Endodermal cell (in vitro differentiated cells): Measurements from ENCODE around the gene DSE. TPM values are rescaled to one million over a fixed set of nuclear protein-coding genes. Genes with fewer than 3 reads are reported as not detected.

Experiments
- DNase-seq: peaks from one replicate; pipeline ENCODE4 v3.0.0-alpha.2; 2017
- H3K27ac ChIP-seq: 2 replicates; pipeline ENCODE4 v1.5.1; 2013; ENCODE audit warnings: mild to moderate bottlenecking, low read depth, low read length, moderate library complexity
- H3K27me3 ChIP-seq: 2 replicates; pipeline ENCODE4 v1.6.1; 2013; ENCODE audit warnings: mild to moderate bottlenecking, low read length, moderate library complexity; ENCODE audit not compliant: insufficient read depth, control insufficient read depth, poor library complexity, severe bottlenecking
- H3K36me3 ChIP-seq: 2 replicates; pipeline ENCODE4 v1.7.0; 2013; ENCODE audit warnings: mild to moderate bottlenecking, low read length, moderate library complexity; ENCODE audit not compliant: control insufficient read depth, insufficient read depth
- H3K4me1 ChIP-seq: one replicate; pipeline ENCODE4 v1.7.0; 2013; ENCODE audit warnings: low read length; ENCODE audit not compliant: control insufficient read depth, insufficient read depth
- H3K4me3 ChIP-seq: 2 replicates; pipeline ENCODE4 v1.5.1; 2013; ENCODE audit warnings: mild to moderate bottlenecking, low read length, moderate library complexity
- H3K9ac ChIP-seq: 2 replicates; pipeline ENCODE4 v1.6.1; 2013; ENCODE audit warnings: mild to moderate bottlenecking, low read length, moderate library complexity; ENCODE audit not compliant: poor library complexity, severe bottlenecking; ENCODE audit errors: extremely low read depth
- H3K9me3 ChIP-seq: 2 replicates; pipeline ENCODE4 v1.6.1; 2013; ENCODE audit warnings: mild to moderate bottlenecking, low read length, moderate library complexity; ENCODE audit not compliant: control insufficient read depth
- H3K27ac Mint-ChIP-seq: 2 replicates; pipeline ENCODE4 v1.8.0; 2020; ENCODE audit warnings: mixed read lengths
- H3K27me3 Mint-ChIP-seq: 2 replicates; pipeline ENCODE4 v1.8.0; 2021; ENCODE audit warnings: mild to moderate bottlenecking, mixed read lengths; ENCODE audit not compliant: insufficient read depth
- H3K36me3 Mint-ChIP-seq: 2 replicates; pipeline ENCODE4 v1.8.0; 2020; ENCODE audit warnings: low read depth, mixed read lengths
- H3K4me1 Mint-ChIP-seq: 2 replicates; pipeline ENCODE4 v1.8.0; 2020; ENCODE audit warnings: mixed read lengths
- H3K4me3 Mint-ChIP-seq: 2 replicates; pipeline ENCODE4 v1.8.0; 2020; ENCODE audit warnings: mild to moderate bottlenecking, moderate library complexity, mixed read lengths
- H3K9me3 Mint-ChIP-seq: 2 replicates; pipeline ENCODE4 v1.8.0; 2020; ENCODE audit warnings: mild to moderate bottlenecking, mixed read lengths
- CTCF ChIP-seq: fragments of 200-600 bp; sonication (generic); conservative IDR thresholded peaks from 2 replicates; pipeline ENCODE4 v1.5.0; 2021; ENCODE audit warnings: antibody characterized with exemption, mild to moderate bottlenecking
- WGBS, 2 experiments: methylation state at CpG; one replicate each; pipeline versions ENCODE4 v1.1.5 to v1.1.7; 2013; ENCODE audit warnings: missing lambda C conversion rate in 2 of 2, mixed read lengths in 1 of 2; ENCODE audit not compliant: insufficient coverage in 1 of 2, insufficient read length in 1 of 2; 5-methylcytosine and 5-hydroxymethylcytosine counted together
- total RNA-seq, 2 donors: library from RNA; stranded (reverse); fragmentation: NEBNext Ultra II Directional in 1 of 2; extraction: Animal tissue kit (Norgen Biotek cat#: 25700) in 1 of 2; gene quantifications; 2 replicates in 1 of 2; 3 replicates in 1 of 2; pipeline ENCODE4 v1.2.1, GENCODE V29; 2021

Gene DSE
- total RNA-seq, 2 donors from 2014 or later = 42.3 to 44.3 TPM

- Histone ChIP-seq H3K9ac (no peak overlapping the region), H3K9me3 (no peaks in the 10 kb centered on the region), H3K4me3 (no peak overlapping the region), H3K27me3 (no peaks in the 10 kb centered on the region), H3K36me3 (no peaks in the 10 kb centered on the region), H3K27ac (no peak overlapping the region), H3K4me1 (no peaks in the 10 kb centered on the region)
- Mint-ChIP-seq H3K4me3 (no peak overlapping the region), H3K27me3 (no peaks in the 10 kb centered on the region), H3K27ac (peak overlapping the region; percentile 16), H3K36me3 (no peaks in the 10 kb centered on the region), H3K9me3 (no peaks in the 10 kb centered on the region), H3K4me1 (peaks cover 21% of the 10 kb centered on the region)
- no peak for DNase-seq
- 75% methylated on average over 1 of the region's 1 CpG; no CpG with 5 or more reads in 1 of the 2 experiments for WGBS, 2 experiments
- no peak for TF ChIP-seq CTCF
These were observed 14.7 kb downstream of the DSE start for GRCh38 chr6:116385459-116385802.

GRCh38 chr6:116385921-116386320 is 15.2 kb downstream of the DSE start:
- Mint-ChIP-seq H3K4me3 (no peak overlapping the region), H3K27ac (no peak overlapping the region), H3K36me3 (no peaks in the 10 kb centered on the region), H3K9me3 (no peaks in the 10 kb centered on the region), H3K27me3 (no peaks in the 10 kb centered on the region), H3K4me1 (peaks cover 21% of the 10 kb centered on the region)
- Histone ChIP-seq H3K27me3 (no peaks in the 10 kb centered on the region), H3K9me3 (no peaks in the 10 kb centered on the region), H3K9ac (no peak overlapping the region), H3K4me3 (no peak overlapping the region), H3K36me3 (no peaks in the 10 kb centered on the region), H3K27ac (no peak overlapping the region), H3K4me1 (no peaks in the 10 kb centered on the region)
- DNase-seq = no peak
- TF ChIP-seq CTCF = no peak

- no peaks in the 10 kb centered on the region for H3K9me3 Mint-ChIP-seq
- no peak overlapping the region for H3K4me3 Mint-ChIP-seq
- no peaks in the 10 kb centered on the region for H3K36me3 Mint-ChIP-seq
- Histone ChIP-seq H3K27ac (no peak overlapping the region), H3K9me3 (no peaks in the 10 kb centered on the region), H3K9ac (no peak overlapping the region), H3K27me3 (no peaks in the 10 kb centered on the region), H3K4me1 (no peaks in the 10 kb centered on the region), H3K4me3 (no peak overlapping the region), H3K36me3 (no peaks in the 10 kb centered on the region)
- H3K27me3 Mint-ChIP-seq = no peaks in the 10 kb centered on the region
- TF ChIP-seq CTCF = no peak
- WGBS, 2 experiments = 92 to 93% methylated on average over 3 to 4 of the region's 4 CpGs
- H3K4me1 Mint-ChIP-seq = peaks cover 14% of the 10 kb centered on the region
- DNase-seq = no peak
- peak overlapping the region; percentile 1 for H3K27ac Mint-ChIP-seq
These were observed 16.0 kb downstream of the DSE start for GRCh38 chr6:116386581-116387299.
